A549 (cell line): ENCODE measurements around the gene PLA2G2C. TPM values are rescaled to one million over a fixed set of nuclear protein-coding genes. Genes with fewer than 3 reads are reported as not detected.

Source experiments
- ATAC-seq, 2 experiments: fragments of 200-7000 bp in 1 of 2; fragments of >200 bp in 1 of 2; cut with Nextera tagmentation in 1 of 2; cut with Tn5 transposase in 1 of 2; 3 replicates each; pipeline versions ENCODE4 v1.8.0 to v1.9.1; 2018 to 2020; ENCODE audit warnings: mild to moderate bottlenecking in 1 of 2, moderate library complexity in 1 of 2
- CTCF ChIA-PET: fragments of 300-600 bp; sonication (Branson Sonifier 250); formaldehyde crosslinking; extraction: SDS; loops from one replicate; lab custom pipeline; 2021; ENCODE audit warnings: antibody characterized with exemption, inconsistent platforms; lab: Yijun Ruan, JAX
- POLR2A ChIA-PET: fragments of 350-600 bp; formaldehyde crosslinking; extraction: SDS; loops from one replicate; lab custom pipeline; 2021; ENCODE audit warnings: antibody characterized with exemption, inconsistent platforms; lab: Yijun Ruan, JAX
- DNase-seq, 2 experiments: peaks; one replicate each; pipeline versions ENCODE4 v3.0.0 to v3.0.0-alpha.2; 2011 to 2016; ENCODE audit warnings: low read depth in 1 of 2, low spot score in 1 of 2
- FAIRE-seq: peaks from 2 replicates; lab custom pipeline; 2011; peaks lifted over from hg19 to GRCh38; lab: Jason Lieb, UNC
- H3K27ac ChIP-seq, 2 experiments: fragments of >200 bp; sonication (Bioruptor Twin); formaldehyde crosslinking; 3 replicates each; pipeline ENCODE4 v1.5.1; 2016 to 2017
- H3K4me1 ChIP-seq: fragments of >200 bp; sonication (Bioruptor Twin); formaldehyde crosslinking; 3 replicates; pipeline ENCODE4 v1.6.1; 2016
- H3K4me2 ChIP-seq: fragments of >200 bp; sonication (Bioruptor Twin); formaldehyde crosslinking; 3 replicates; pipeline ENCODE4 v1.6.1; 2016
- H3K4me3 ChIP-seq: fragments of >200 bp; sonication (Bioruptor Twin); formaldehyde crosslinking; 3 replicates; pipeline ENCODE4 v1.5.1; 2016
- H3K9me3 ChIP-seq: fragments of >200 bp; sonication (Bioruptor Twin); formaldehyde crosslinking; 3 replicates; pipeline ENCODE4 v1.6.1; 2016
- BCL3 ChIP-seq: fragments of >200 bp; sonication (Bioruptor Twin); formaldehyde crosslinking; IDR thresholded peaks from 3 replicates; pipeline ENCODE4 v1.6.1; 2016
- CBX2 ChIP-seq: fragments of 200-600 bp; sonication (generic); IDR thresholded peaks from 2 replicates; pipeline ENCODE4 v1.6.1; 2016; ENCODE audit warnings: low read depth, mild to moderate bottlenecking, borderline replicate concordance
- CEBPB ChIP-seq, 2 experiments: fragments of >200 bp in 1 of 2; sonication (Bioruptor Twin) in 1 of 2; formaldehyde crosslinking in 1 of 2; IDR thresholded peaks; 2 replicates each; pipeline ENCODE4 v1.6.1; 2012 to 2016
- CTCF ChIP-seq: fragments of >200 bp; sonication (Bioruptor Twin); formaldehyde crosslinking; IDR thresholded peaks from 3 replicates; pipeline ENCODE4 v1.5.1; 2016
- E2F6 ChIP-seq: IDR thresholded peaks from 2 replicates; pipeline ENCODE4 v1.6.1; 2012; ENCODE audit warnings: low read depth, borderline replicate concordance
- EHMT2 ChIP-seq: fragments of 200-600 bp; sonication (generic); IDR thresholded peaks from 2 replicates; pipeline ENCODE4 v1.6.1; 2016; ENCODE audit warnings: antibody characterized with exemption, low read depth, mild to moderate bottlenecking, moderate library complexity
- ELK1 ChIP-seq: fragments of 150-350 bp; IDR thresholded peaks from 2 replicates; pipeline ENCODE4 v1.6.1; 2014; ENCODE audit warnings: low read depth, mild to moderate bottlenecking, low read length
- ESRRA ChIP-seq: fragments of 150-350 bp; IDR thresholded peaks from 2 replicates; pipeline ENCODE4 v1.6.1; 2014; ENCODE audit warnings: mild to moderate bottlenecking, low read length, borderline replicate concordance
- FOSB ChIP-seq: fragments of 250-450 bp; sonication (Bioruptor Pico); IDR thresholded peaks from 2 replicates; pipeline ENCODE4 v1.5.0; 2020; ENCODE audit warnings: mild to moderate bottlenecking, moderate library complexity
- FOSL2 ChIP-seq, 2 experiments: fragments of 450-650 bp in 1 of 2; fragments of >200 bp in 1 of 2; sonication (Bioruptor Twin) in 1 of 2; formaldehyde crosslinking; IDR thresholded peaks; 2 replicates each; pipeline versions ENCODE4 v1.5.0 to v1.6.1; 2016 to 2020; ENCODE audit warnings: mild to moderate bottlenecking in 1 of 2, moderate library complexity in 1 of 2
- HEYL ChIP-seq: fragments of 250-450 bp; sonication (Bioruptor Pico); IDR thresholded peaks from 2 replicates; pipeline ENCODE4 v1.8.0; 2021; ENCODE audit warnings: mild to moderate bottlenecking, moderate library complexity
- HMGXB4 ChIP-seq: fragments of 250-450 bp; sonication (Bioruptor Pico); IDR thresholded peaks from 2 replicates; pipeline ENCODE4 v1.5.0; 2021; ENCODE audit warnings: mild to moderate bottlenecking, moderate library complexity, borderline replicate concordance
- HOXA7 ChIP-seq: fragments of 250-450 bp; sonication (Bioruptor Pico); IDR thresholded peaks from 2 replicates; pipeline ENCODE4 v1.5.0; 2020; ENCODE audit warnings: mild to moderate bottlenecking, moderate library complexity
- HOXB13 ChIP-seq: fragments of 250-450 bp; sonication (Bioruptor Pico); IDR thresholded peaks from 2 replicates; pipeline ENCODE4 v1.5.0; 2020; ENCODE audit warnings: low read depth, mild to moderate bottlenecking, moderate library complexity
- KDM5A ChIP-seq: fragments of 200-600 bp; sonication (generic); IDR thresholded peaks from 2 replicates; pipeline ENCODE4 v1.6.1; 2016; ENCODE audit warnings: antibody characterized with exemption, mild to moderate bottlenecking
- MYC ChIP-seq: IDR thresholded peaks from 2 replicates; pipeline ENCODE4 v1.6.1; 2012; ENCODE audit warnings: mild to moderate bottlenecking, inconsistent platforms, low read length, improper control_type of control experiment, borderline replicate concordance
- RAD21 ChIP-seq, 2 experiments: fragments of >200 bp in 1 of 2; sonication (Bioruptor Twin) in 1 of 2; formaldehyde crosslinking in 1 of 2; IDR thresholded peaks in 1 of 2; conservative IDR thresholded peaks in 1 of 2; 2 replicates in 1 of 2; 3 replicates in 1 of 2; pipeline ENCODE4 v1.6.1; 2012 to 2018; ENCODE audit warnings: inconsistent platforms in 1 of 2
- RNF2 ChIP-seq: fragments of 200-600 bp; sonication (generic); IDR thresholded peaks from 2 replicates; pipeline ENCODE4 v1.6.1; 2016; ENCODE audit warnings: low read depth, mild to moderate bottlenecking, antibody characterized with exemption, moderate library complexity, borderline replicate concordance
- SMC3 ChIP-seq: fragments of >200 bp; sonication (Bioruptor Twin); formaldehyde crosslinking; IDR thresholded peaks from 3 replicates; pipeline ENCODE4 v1.6.1; 2018; ENCODE audit warnings: inconsistent platforms
- TFCP2L1 ChIP-seq: fragments of 250-450 bp; sonication (Bioruptor Pico); IDR thresholded peaks from 2 replicates; pipeline ENCODE4 v1.5.0; 2021; ENCODE audit warnings: mild to moderate bottlenecking
- WGBS: methylation state at CpG from one replicate; pipeline ENCODE4 v1.1.6; 2017; ENCODE audit errors: missing lambda C conversion rate; 5-methylcytosine and 5-hydroxymethylcytosine counted together
- polyA plus RNA-seq, 4 experiments: library from polyadenylated mRNA; depleted of rRNA in 3 of 4; stranded (reverse); fragments of >200 nt; fragmentation: RNase III in 1 of 4; extraction: RNeasy Plus Mini Kit Qiagen cat#74134 plus additional on column Dnase treatment in 1 of 4; gene quantifications; 2 replicates in 3 of 4; 3 replicates in 1 of 4; pipeline ENCODE4 v1.2.3, GENCODE V29; 2011 to 2017

PLA2G2C gene
- polyA plus RNA-seq, 2 of the 4 experiments (the other 2 are of a cell fraction): not detected

GRCh38 chr1:20194757-20195461, 8.6 kb upstream of the PLA2G2C start:
- 34% methylated on average over 15 of the region's 15 CpGs for WGBS
- POLR2A ChIA-PET: no interaction called here
- Histone ChIP-seq H3K4me2 (no peak overlapping the region), H3K4me1 (peaks cover 8% of the 10 kb centered on the region; the same call in 1 of the 3 replicates), H3K27ac (no peak overlapping the region), H3K4me3 (no peak overlapping the region), H3K9me3 (no peaks in the 10 kb centered on the region)
- ATAC-seq (peak; percentile 72 to 86; a peak in 4 of 6 replicates), DNase-seq (peak; percentile 42 to 53), FAIRE-seq (no peak)
- no peak for TF ChIP-seq EHMT2
- peak; percentile 54; the same call in 2 of the 3 replicates for TF ChIP-seq CTCF
- TF ChIP-seq KDM5A: no peak
- TF ChIP-seq RAD21 (conservative IDR thresholded peaks at IDR 0.05 in 1 of 2, IDR thresholded peaks at IDR 0.05 in 1 of 2): peak; percentile 40 to 45; a peak in 3 of 5 replicates
- no peak for TF ChIP-seq FOSL2 (IDR thresholded peaks at IDR 0.05)
- TF ChIP-seq FOSL2 (CRISPR knock-in tag; IDR thresholded peaks at IDR 0.05): no peak
- peak; percentile 59 for TF ChIP-seq SMC3
- CTCF ChIA-PET: interaction anchor here (0.6 to 3.3 kb wide), 23 partner anchors 10 to 299 kb away, joined by 3 to 16 read pairs (median 4); no protein-coding TSS in a partner anchor

- no peak for DNase-seq
- CTCF ChIA-PET: interaction anchor here (0.9 to 3.3 kb wide), 12 partner anchors 11 to 278 kb away, joined by 3 to 13 read pairs (median 4); no protein-coding TSS in a partner anchor
- H3K9me3 ChIP-seq: no peaks in the 10 kb centered on the region
Observed at GRCh38 chr1:20194224-20194623, 7.9 kb upstream of the PLA2G2C start.

More at GRCh38 chr1:20194224-20194623, 7.9 kb upstream of the PLA2G2C start:
- TF ChIP-seq ELK1: no peak
- no peak for TF ChIP-seq HMGXB4 (CRISPR knock-in tag)
- no peak for TF ChIP-seq CBX2
- no peak for TF ChIP-seq E2F6
- TF ChIP-seq BCL3: no peak
- TF ChIP-seq HOXB13: no peak
- no peak for TF ChIP-seq MYC
- TF ChIP-seq CEBPB (IDR thresholded peaks at IDR 0.05): no peak
- no peak for TF ChIP-seq KDM5A
- TF ChIP-seq FOSB (CRISPR knock-in tag): no peak
- no peak for TF ChIP-seq HOXA7 (CRISPR knock-in tag)
- TF ChIP-seq ESRRA: no peak
- TF ChIP-seq EHMT2: no peak
- TF ChIP-seq HEYL (CRISPR knock-in tag): no peak
- TF ChIP-seq TFCP2L1 (CRISPR knock-in tag): no peak
- no peak for TF ChIP-seq RNF2
- TF ChIP-seq RAD21 (conservative IDR thresholded peaks at IDR 0.05 in 1 of 2, IDR thresholded peaks at IDR 0.05 in 1 of 2): no peak
- no peak for FAIRE-seq
- Histone ChIP-seq H3K4me3 (no peak overlapping the region), H3K27ac (no peak overlapping the region), H3K4me2 (no peak overlapping the region), H3K4me1 (peaks cover 6% of the 10 kb centered on the region; the same call in 1 of the 3 replicates)
- WGBS: 93% methylated on average over 2 of the region's 2 CpGs
- no peak for ATAC-seq
- POLR2A ChIA-PET: no interaction called here
